ENCODE results near the gene AQP12A. TPM values are rescaled to one million over a fixed set of nuclear protein-coding genes. Genes with fewer than 3 reads are reported as not detected.

AQP12A gene
- total and polyA plus RNA-seq, 9 of the 15 experiments (the other 6 are each of a cell fraction or from before 2014, with no cell fraction given), result not detected

- TF ChIP-seq LCOR (CRISPR knock-in tag; IDR thresholded peaks at IDR 0.05) (no peak), YBX1 (IDR thresholded peaks at IDR 0.05) (no peak), FOXJ3 (CRISPR knock-in tag; IDR thresholded peaks at IDR 0.05) (no peak), BRD9 (IDR thresholded peaks at IDR 0.05; ENCODE audit: low read depth, partially characterized antibody) (no peak), ZFX (CRISPR knock-in tag; IDR thresholded peaks at IDR 0.05) (no peak)
- TF ChIP-seq, protein P1, sequence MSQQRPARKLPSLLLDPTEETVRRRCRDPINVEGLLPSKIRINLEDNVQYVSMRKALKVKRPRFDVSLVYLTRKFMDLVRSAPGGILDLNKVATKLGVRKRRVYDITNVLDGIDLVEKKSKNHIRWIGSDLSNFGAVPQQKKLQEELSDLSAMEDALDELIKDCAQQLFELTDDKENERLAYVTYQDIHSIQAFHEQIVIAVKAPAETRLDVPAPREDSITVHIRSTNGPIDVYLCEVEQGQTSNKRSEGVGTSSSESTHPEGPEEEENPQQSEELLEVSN (IDR thresholded peaks at IDR 0.05; ENCODE audit: borderline replicate concordance in 1 of 2, extremely low read depth in 1 of 2, insufficient read depth in 1 of 2, insufficient read length in 1 of 2, low read depth in 1 of 2, low read length in 1 of 2, poor library complexity in 1 of 2, severe bottlenecking in 1 of 2), result no peak
These were observed 4.5 kb upstream of the AQP12A start (continued) for GRCh38 chr2:240687045-240687740.

GRCh38 chr2:240687741-240688552, 3.7 kb upstream of the AQP12A start:
- in situ Hi-C loops (cut with MboI) (no loop called here), intact Hi-C loops (cut with micrococcal nuclease) (no loop called here)
- no peak overlapping the region for H3K9ac ChIP-seq (ENCODE audit: insufficient read depth in 1 of 2, low read depth in 2 of 2, low read length in 2 of 2)
- POLR2A ChIA-PET, result no interaction called here
- no peaks in the 10 kb centered on the region for H3K79me2 ChIP-seq (ENCODE audit: control insufficient read depth, insufficient read depth, low read length)
- no peaks in the 10 kb centered on the region for H3K9me3 ChIP-seq (replicated peaks; ENCODE audit: control insufficient read depth, insufficient read depth, low read depth, low read length)
- no peaks in the 10 kb centered on the region for H3K36me3 ChIP-seq (ENCODE audit: control insufficient read depth, insufficient read depth, low read length)
- BruUV-seq (replicated peaks), result no TSS peak
- CTCF ChIA-PET (ENCODE audit: low intra/inter-chr PET ratio), result no interaction called here
- WGBS (ENCODE audit: insufficient coverage, low coverage, missing lambda C conversion rate), result 2% methylated on average over 8 of the region's 14 CpGs
- no peaks in the 10 kb centered on the region for H3K9me1 ChIP-seq (ENCODE audit: control insufficient read depth, insufficient read depth, low read length)
- DNase-seq (ENCODE audit: extremely low read depth in 1 of 4, low spot score in 3 of 4) (no peak), FAIRE-seq (no peak), ATAC-seq (no peak)
- H2AFZ ChIP-seq (ENCODE audit: low read depth, low read length), result no peak overlapping the region
- no peaks in the 10 kb centered on the region; the same call in 1 of the 2 replicates for H4K20me1 ChIP-seq (replicated peaks; ENCODE audit: control insufficient read depth, insufficient read depth, low read length)
- no peak overlapping the region for H3K27ac ChIP-seq (ENCODE audit: extremely low read depth, low read depth, low read length)
- H3K4me2 ChIP-seq (ENCODE audit: insufficient read depth, low read length), result no peak overlapping the region
- H3K4me1 ChIP-seq (replicated peaks in 1 of 2; ENCODE audit: control insufficient read depth in 2 of 2, insufficient read depth in 2 of 2, low read length in 2 of 2), result no peaks in the 10 kb centered on the region
- peaks cover 0 to 33% of the 10 kb centered on the region in 2 experiments; a peak in 3 of 5 replicates for H3K27me3 ChIP-seq (ENCODE audit: control insufficient read depth in 2 of 2, insufficient read depth in 2 of 2, low read length in 2 of 2)
- no peak overlapping the region for H3K4me3 ChIP-seq
- TF ChIP-seq RCOR1 (IDR thresholded peaks at IDR 0.05; ENCODE audit: borderline replicate concordance in 1 of 2, low read depth in 2 of 2, low read length in 2 of 2) (no peak), NR0B1 (IDR thresholded peaks at IDR 0.05; ENCODE audit: partially characterized antibody) (no peak), SMARCA5 (IDR thresholded peaks at IDR 0.05) (no peak), CTCF (IDR thresholded peaks at IDR 0.05 in 2 of 3, conservative IDR thresholded peaks at IDR 0.05 in 1 of 3; ENCODE audit: insufficient read depth in 2 of 3, low read depth in 1 of 3, low read length in 3 of 3) (no peak), MAFK (IDR thresholded peaks at IDR 0.05; ENCODE audit: low read length) (no peak), U2AF2 (optimal IDR thresholded peaks at IDR 0.05; ENCODE audit: low read depth, low read length) (no peak), ZNF75A (CRISPR knock-in tag; IDR thresholded peaks at IDR 0.05) (no peak), NCOA6 (IDR thresholded peaks at IDR 0.05) (no peak), IRF2 (CRISPR knock-in tag; IDR thresholded peaks at IDR 0.05) (no peak), HNRNPUL1 (IDR thresholded peaks at IDR 0.05; ENCODE audit: low read length) (no peak), KLF1 (tag; IDR thresholded peaks at IDR 0.05) (no peak)
